AML-193 (cell line): ENCODE measurements around the gene RAG2.

ENCODE experiments used
- DNase-seq, 2 experiments: peaks; one replicate each; lab custom pipeline; 2025; lab: John Stamatoyannopoulos, UW

The RAG2 gene

DNA sequence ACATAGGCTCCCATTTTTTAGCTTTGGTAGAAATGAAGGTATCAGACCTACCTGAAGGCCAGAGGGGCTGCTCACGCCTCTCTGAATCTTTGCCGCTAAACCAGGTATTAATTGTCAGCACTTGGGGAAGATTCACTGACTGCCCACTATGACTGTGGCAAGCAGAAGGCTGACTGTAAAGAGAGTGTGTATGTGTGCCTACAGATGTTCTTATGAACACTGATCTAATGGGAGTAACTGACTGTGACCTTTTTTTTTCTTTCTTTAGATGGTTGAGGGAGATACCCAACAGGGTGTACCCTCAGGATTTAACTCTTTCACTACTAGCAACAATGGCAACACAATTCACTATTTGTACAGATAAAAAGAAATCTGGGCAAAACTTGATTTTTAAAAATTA, at the start of gene RAG2:
TSS of gene RAG2 (minus strand) at position 186 of the 400 bp plus-strand sequence. CDS start 4,068 bp downstream, outside the sequence.
- no peak for DNase-seq

DNA sequence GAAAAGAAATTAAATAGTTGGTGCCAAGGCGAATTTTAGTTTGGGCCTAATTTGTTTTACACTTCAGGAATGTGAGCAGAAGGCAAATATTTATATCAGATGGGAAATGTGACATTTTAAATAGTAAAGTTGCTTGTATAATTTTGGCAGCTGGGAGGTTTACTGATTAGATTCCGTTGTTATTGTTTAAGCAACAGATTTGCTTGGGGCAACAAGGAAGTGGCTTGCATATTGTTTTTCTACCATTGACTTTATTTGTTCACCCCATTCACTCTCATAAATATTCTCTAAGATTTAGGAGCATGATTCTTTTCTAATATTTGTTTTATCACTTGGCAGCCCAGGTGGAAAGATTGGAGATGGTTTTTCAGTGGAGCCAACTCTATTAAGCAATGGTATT, 40.5 kb upstream of the RAG2 start:
- DNase-seq: no peak

DNA sequence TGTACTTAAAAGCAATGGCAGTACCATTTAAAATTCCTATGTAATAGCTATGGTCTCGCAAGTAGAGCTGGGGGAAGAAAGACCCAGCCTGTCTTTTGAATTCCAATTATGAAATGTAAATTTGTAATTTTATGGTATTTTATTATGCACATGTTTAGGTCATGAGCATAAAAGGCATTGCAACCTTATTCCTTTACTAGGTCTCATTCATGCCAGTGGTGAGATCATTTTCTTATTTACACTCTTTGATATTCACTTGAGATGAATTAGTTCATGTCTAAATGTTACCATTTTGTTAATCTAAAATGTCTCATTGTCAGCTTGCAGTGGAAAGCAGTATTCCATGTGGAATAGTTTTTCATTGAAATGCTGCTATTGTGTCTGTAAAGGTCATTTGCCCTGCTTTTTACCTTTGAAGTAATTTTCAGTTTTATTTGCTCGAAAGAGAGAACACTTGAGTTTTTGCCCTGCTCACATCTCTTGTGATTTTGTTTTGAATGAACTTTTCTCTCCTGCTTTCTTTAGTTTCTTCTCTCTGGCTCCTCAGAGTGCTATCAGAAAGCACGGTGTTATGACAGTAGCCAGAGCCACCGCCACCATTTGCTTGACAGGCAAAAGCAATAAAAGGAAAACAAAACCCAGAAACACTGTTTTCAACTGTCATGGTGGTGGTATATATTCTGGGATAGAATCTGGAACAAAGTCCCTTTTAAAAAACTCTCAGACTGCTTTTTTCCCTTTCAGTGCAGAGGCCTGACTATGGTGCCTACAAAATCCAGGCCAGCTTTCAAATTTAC, 37.2 kb upstream of the RAG2 start:
- DNase-seq: no peak

DNA sequence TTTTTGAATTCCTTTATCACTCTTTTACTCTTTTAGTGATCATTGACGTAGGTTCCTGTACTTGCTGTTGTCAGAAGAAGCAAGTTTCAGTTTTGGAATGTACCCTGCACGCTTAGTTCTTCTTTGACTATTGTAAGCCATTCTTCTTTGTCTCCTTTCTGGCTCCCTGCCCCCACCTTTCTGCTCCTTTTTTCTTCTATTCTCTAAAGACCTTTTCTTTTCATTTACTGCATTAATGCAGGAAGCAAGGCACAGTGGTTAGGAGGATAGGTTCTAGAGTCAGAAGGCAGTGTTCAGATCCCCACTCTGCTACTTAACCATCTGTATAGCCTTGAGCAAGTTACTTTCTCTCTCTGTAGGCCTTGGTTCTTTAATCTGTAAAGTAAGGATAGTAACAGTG, 33.7 kb upstream of the RAG2 start:
- DNase-seq: no peak

DNA sequence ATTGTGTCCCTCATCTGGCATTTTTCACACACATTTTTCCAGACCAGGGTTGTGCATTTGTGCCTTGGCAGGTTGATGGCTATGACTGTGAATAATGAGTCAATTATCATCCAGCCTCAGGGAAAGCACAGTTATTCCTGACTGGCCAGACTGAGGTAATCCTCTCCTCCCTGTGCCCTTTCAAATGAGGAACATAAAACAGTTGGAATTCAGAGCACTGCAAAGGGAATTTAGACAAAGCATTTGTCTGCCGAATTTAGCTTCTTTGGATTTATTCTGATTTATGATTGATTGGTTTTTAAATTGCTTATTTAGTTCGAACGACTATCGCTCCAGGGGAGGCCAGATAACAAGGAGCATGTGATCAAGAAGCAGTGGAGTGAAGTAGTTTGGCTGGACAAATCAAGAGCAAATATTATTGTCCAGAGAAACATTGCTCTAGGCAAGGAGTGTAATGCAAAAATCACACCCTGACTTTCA, 30.8 kb upstream of the RAG2 start:
- DNase-seq: no peak

DNA sequence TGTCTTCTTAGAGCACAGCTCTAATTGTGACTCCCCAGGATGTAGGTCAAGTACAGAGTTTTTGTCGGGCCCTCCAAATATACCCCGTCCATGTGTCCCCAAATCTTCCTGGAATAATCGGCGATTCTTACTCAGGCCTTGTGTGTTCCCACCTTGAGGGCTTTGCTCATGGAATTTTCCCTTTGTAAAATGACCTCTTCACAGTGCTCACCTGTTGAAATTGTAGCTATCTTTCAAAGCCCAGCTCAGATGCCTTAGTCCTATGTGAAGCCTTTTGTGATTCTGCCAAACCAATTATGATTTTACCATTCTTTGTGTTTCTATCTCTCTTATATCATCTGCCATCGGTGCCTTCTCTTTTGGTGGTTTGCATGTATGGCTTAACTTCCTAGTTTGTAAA, 30.1 kb upstream of the RAG2 start:
- DNase-seq: no peak

DNA sequence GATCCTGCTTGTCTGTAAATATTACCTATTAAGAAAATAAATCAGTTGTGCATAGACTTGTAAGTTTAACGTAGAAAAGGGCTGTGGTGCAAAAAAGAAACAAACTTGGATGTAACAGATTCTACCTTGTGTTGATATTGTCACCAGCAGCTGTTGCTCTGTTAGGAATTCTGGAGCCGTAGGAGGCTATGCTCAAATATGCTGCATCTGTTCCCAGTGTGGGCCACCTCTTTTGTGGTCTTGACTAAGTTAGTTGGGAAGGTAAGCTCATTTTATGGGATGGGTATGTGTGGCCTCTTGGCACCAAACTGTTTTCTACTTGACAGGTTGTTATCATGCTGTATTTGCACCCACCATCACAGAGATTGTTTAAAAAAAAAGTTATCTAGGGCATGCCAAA, 29.4 kb upstream of the RAG2 start:
- DNase-seq: no peak

DNA sequence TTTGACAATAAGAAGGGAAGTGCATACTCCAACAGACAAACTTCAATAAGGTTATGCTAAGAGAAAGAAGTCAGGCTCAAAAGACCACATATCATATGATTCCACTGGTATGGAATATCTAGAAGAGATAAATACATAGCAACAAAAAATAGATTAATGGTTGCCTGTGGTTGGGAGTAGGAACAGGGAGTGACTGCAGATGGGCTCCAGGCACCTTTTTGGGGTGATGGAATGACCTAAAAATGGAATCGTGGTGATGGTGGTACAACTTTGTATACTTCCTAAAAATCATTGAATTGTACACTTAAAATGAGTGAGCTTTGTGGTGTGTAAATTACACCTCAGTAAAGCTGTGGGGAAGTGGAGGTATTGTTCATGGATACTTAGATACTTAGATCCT, 29.0 kb upstream of the RAG2 start:
- no peak for DNase-seq

DNA sequence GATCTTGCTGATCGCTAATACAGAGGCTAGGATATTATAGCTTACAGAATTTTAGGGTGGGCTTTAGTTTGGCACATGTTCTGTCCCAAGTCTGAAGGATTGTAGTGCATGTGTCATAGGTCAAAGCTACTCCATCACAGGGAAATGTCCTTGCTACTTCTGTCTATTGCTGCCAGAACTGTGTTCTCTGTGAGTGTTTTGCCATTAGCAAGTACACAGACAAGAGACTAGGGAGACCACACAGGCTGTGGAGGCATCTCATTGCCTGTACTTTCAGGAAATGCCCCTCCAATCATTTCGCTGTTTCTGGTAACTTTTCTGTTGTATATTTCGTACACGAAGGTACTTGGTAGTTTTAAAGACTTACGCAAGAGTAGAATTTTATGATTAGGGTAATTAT, 25.5 kb upstream of the RAG2 start:
- no peak for DNase-seq

DNA sequence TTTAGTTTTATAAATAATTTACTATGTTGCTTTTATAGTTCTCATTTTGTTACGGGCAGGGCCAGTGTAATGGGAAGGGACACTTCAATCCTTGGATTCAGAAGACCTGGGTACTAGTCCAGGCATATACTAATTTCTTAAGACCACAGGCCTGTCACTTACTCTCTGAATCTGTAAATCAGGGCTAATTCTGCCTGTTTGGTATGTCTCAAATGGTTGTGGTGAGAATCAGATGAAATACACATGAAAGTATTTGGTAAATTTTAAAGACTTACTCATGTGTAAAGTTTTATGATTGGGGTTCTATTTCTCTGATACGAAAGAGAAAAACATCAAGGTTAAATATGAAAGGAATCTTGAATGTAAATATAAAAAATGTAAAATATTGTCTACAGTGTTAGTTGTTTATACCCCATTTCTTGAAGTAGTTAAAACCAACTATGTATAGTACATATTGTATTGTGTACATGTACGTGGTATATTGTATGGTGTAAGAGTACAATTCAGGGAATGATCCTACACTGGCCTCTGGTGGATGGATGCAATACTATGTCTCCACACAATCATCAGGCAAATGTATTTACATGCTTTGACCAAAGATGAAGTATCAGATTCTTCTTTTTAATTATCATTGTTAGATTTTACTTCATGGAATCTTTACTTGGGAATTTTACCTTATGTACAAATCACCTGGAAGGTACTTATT, 24.5 kb upstream of the RAG2 start:
- DNase-seq: peak; percentile 68 to 69

DNA sequence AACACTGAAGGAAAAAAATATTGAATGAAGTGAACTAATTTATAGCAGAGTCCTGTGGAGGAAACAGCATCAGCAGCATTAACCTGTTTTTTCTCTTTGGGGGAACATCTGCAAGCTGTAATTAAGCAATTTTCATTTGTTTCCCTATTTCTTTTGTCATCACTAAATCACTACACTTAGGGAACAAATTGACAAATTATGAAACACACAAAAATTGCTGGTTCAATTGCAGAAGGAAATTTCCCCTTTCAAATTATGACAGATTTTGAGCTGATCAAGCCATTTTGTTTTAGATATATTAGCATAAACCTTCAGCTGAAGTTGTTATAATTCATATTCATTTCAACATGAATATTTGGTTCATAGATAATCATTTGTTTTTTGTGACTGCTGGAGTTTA, 22.2 kb upstream of the RAG2 start:
- DNase-seq: peak in 1 of 2 experiments; percentile 5

DNA sequence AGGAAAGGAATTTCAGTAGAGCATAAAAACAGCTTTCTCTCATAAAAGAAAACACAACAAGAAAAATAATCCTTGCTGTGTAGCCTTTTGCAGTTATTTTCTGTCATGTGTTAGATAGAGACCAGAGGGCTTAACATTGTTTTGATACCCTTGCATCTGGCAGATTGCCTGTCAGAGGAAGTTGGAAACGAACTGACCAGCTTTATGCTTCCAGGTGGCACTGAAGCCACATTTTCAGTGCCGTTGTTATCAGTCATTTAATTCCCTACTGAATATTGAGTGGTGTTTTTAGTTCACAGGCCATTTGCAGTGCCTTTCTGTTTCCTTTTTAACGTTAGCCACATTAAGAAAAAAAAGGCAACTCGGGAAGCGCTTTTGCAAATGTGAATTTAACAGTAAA, 21.5 kb upstream of the RAG2 start:
- no peak for DNase-seq

DNA sequence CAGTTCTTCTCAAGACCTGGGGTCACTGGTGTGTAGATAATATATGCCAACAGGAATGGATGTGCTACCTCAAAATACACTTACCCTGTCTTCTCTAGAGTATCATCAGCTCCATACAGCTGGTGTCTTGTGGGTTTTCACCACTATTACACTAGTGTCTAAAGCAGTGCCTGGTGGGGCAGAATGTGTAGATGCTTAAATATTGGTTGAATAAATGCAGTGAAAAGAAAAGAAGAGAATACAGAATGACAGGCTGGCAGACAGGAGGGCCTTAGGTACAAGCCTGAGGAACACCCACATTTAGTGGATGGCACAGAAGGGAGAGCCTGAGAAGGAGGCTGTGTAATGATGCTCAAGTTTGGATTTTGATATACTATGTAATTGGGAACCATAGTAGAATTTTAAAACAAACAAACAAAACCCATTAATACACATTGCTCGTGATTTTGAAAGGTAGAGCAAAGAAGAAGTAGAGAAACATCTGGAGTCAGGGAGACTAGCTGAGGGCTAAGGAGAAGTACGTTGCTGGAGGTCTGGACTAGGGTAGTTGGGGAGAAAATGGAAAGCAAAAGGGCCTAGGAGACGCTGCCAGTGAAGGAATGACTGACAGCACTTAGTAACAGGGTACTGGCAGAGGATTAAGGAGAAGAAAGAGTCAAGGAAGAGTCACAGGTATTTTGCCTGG, 20.5 kb upstream of the RAG2 start:
- no peak for DNase-seq

DNA sequence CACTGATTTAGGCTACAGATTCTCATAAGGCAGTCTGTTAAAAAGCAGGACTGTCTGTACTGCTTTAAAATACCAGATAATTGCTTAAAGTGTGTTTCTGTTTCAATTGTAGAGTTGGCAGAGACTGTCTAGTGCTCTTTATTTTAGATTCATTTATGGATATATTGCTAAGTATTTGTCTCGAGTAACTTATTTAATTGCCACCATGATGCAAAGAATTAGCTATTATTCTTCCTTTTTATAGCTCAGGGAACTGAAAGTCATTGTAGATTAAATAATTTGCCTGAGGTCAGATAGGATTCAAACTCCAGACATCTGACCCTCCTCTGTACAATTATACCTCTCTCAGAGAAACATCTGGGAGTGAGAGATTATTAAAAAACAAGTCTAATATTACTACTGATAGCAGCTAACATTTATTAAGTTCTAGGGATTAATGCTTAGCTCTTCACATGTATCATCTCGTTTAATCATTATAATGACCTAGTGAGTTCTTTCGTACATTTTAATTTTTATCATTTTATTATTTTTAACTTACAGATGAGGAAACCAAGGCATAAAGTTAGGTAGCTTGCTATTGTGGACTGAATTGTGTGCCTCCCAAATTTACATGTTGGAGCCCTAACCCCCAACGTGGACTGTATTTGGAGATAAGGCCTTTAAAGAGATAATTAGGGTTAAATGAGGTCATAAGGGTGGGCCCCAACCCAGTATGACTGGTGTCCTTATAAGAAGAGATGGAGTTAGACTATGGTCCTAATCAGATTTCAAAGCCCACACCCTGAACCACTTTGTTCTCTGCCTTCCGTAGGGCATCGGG, 19.7 kb upstream of the RAG2 start:
- no peak for DNase-seq

DNA sequence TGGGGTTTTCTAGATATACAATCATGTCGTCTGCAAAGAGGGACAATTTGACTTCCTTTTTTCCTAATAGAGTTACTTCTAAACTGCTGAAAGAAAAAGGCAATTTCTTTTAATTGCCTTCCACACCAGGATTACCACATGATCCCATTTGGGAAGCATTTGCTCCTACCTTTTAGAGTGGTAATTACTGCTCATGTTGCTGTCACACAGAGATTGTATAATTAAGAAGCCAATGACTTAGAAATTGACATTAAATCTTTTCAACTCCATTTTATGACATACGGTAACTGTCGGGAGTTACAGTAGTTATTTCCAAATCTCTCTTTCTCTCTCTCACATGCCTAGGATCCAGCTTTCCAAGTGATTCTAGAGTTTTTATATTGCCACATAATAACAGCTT, 17.8 kb upstream of the RAG2 start:
- no peak for DNase-seq

DNA sequence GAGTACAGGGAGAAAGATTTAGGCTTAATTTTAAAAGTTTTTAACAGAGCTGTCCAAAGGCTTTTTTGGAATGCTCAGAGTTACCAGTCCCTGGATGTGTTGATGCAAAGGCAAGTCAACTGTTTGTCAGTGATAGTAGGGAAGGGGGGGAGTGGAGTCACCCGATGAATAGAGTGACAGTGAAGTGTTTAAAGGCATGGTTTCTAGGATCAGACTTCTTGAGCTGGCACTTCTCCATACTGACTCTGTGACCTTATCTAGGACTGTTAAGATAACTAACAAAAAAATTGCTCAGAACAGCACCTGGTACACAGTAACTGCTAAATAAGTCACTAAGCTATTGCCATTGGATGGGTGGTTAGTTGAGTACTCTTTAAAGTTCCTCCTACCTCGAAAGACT, 11.3 kb upstream of the RAG2 start:
- DNase-seq: no peak

DNA sequence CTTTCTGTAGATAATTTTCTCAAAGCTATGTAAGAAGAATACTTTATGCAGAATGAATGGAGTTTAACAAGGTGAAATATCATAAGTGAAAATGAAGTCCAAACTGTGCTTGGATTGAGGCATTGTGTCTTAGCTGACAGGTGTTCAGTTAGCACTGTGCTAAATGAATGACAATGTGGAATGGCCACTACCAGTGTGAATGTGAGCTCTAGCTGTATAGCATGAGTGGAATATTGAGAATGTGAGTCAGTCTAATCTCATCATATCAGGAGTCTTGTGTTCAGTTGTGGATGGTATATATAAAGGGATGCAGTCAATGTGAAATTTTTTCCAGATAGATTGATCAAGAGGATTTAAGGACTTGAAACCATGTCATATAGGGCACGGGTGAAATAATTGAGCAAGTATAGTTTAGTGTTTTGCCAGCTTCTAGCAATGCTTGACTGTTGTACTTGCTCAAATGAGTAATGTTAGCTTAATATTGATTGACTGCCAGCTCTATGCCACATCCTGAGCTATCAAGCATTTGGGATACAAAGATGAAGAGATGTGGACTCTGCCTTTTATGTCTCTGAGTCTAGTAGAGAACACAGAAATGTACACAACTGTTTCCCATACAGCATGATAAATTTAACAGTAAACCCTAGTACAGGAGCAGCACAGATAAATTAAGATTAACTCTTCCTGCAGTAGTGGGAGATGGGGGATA, 10.6 kb upstream of the RAG2 start:
- DNase-seq: no peak

DNA sequence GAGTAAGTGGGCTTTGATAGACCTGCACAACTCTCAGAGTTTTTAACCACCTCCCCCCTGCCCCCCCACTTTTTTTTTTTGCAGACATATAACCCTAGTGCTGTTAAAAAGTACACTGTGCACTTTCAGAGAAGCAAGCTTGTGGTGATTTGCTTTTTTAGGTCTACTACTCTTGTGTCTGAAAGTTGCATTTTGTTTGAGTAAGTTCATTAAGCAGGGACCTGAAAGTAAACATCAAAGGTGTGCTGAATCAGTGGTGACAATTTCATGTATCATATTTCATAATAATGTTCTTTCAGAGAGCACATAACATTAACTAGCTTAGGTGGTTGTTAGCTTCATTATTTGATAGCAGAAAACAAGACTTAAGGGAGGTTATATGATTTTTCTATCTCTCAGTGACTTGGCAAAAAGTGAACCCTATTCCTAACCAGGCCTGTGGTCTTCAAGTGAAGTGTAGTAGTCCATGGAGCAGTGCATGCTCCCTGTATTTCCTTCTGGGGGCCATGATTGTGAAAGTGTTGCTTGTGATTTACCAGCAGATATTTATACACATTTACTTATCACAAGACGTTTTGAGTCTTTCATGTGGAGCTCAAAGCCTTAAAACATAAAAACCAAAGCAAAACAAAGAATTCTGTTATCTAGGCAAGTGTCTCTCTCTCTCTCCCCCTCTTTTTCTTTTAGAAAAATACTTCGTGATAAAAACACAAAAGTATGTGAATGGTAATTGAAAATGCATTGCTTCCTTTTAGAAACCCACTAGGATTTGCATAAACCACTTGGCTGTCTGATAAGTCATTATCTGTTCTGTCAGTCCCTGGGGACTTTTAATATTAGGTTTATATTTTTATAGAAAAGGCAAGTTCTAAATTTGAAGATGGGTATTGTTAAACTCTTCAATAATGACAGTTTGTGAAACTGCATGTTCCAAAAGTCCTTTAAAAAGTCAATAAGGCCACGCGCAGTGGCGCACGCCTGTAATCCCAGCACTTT, 7.5 kb upstream of the RAG2 start:
- no peak for DNase-seq

DNA sequence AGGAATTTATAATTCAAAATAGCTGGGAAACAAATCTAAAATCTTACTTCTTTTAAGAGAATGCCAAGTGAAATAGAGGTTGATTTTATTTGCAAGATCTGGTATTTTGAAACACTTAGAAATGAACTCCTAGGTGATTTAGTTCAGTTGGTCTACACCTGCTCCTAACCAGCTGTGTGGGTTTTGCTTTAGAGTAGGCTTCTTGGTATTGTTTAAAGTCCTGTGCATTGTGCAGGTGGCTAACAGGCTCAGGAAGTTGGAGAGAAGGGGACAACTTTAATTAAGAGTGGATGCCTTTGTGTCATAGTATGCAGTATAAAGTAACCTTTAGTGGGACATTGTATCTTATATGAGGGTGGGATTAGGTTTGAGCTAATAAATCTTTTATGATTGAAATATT, 4.1 kb upstream of the RAG2 start:
- DNase-seq: no peak

DNA sequence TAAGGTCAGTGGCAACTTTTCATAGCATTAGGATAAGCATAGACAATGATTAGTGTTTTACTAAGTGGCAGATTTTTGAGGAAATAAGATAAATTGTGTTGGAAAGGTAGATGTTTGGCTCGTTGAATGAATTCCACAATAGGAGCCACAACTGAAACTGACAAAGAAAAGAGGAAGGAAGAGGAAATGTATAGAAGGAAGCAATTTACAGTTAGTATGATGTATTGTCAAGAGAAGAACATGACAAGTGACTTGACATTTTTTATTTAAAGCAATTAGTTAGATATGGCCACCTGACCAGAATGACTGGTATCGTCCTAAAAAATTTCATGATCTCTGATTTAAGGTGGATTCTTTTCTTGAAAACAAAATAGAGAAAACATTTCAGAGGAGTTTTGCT, 3.1 kb upstream of the RAG2 start:
- peak; percentile 75 to 81 for DNase-seq
